KMS-11 (cell line): ENCODE results near the gene RNASE4.

Experiments
- H2AFZ ChIP-seq: fragments of 200-600 bp; sonication (generic); 2 replicates; pipeline ENCODE4 v1.6.1; 2016; ENCODE audit warnings: antibody characterized with exemption, mixed run types, low read depth
- H3K27ac ChIP-seq: fragments of 200-600 bp; sonication (generic); 2 replicates; pipeline ENCODE4 v1.6.1; 2016; ENCODE audit warnings: mild to moderate bottlenecking, mixed run types
- H3K27me3 ChIP-seq: fragments of 200-600 bp; sonication (generic); 2 replicates; pipeline ENCODE4 v1.6.1; 2017; ENCODE audit warnings: mild to moderate bottlenecking, low read depth, mixed run types, moderate library complexity; ENCODE audit not compliant: insufficient read depth
- H3K36me3 ChIP-seq: fragments of 200-600 bp; sonication (generic); 2 replicates; pipeline ENCODE4 v1.6.1; 2017; ENCODE audit warnings: mild to moderate bottlenecking, mixed run types; ENCODE audit not compliant: insufficient read depth
- H3K4me1 ChIP-seq: fragments of 200-600 bp; sonication (generic); 2 replicates; pipeline ENCODE4 v1.6.1; 2016; ENCODE audit warnings: mild to moderate bottlenecking, low read depth, mixed run types; ENCODE audit not compliant: poor library complexity, severe bottlenecking
- H3K4me2 ChIP-seq: fragments of 200-600 bp; sonication (generic); 2 replicates; pipeline ENCODE4 v1.7.0; 2016; ENCODE audit warnings: mild to moderate bottlenecking, mixed run types
- H3K4me3 ChIP-seq: fragments of 200-600 bp; sonication (generic); IDR thresholded peaks from 2 replicates; pipeline ENCODE4 v1.6.1; 2017; ENCODE audit warnings: low read depth, low read length, mixed read lengths; ENCODE audit not compliant: insufficient read depth
- H3K79me2 ChIP-seq: fragments of 200-600 bp; sonication (generic); 2 replicates; pipeline ENCODE4 v1.6.1; 2016; ENCODE audit warnings: low read depth, mixed run types; ENCODE audit not compliant: insufficient read depth
- H3K9ac ChIP-seq: fragments of 200-600 bp; sonication (generic); 2 replicates; pipeline ENCODE4 v1.6.1; 2016; ENCODE audit warnings: mild to moderate bottlenecking, mixed run types
- H4K20me1 ChIP-seq: fragments of 200-600 bp; sonication (generic); 2 replicates; pipeline ENCODE4 v1.6.1; 2016; ENCODE audit warnings: mild to moderate bottlenecking, mixed run types; ENCODE audit not compliant: insufficient read depth
- TF ChIP-seq, protein P1 (sequence below): fragments of 200-600 bp; sonication (generic); conservative IDR thresholded peaks from 2 replicates; pipeline ENCODE4 v1.6.1; 2017; ENCODE audit warnings: low read depth, mild to moderate bottlenecking, antibody characterized with exemption, low read length, moderate library complexity, mixed read lengths

RNASE4 gene

DNA sequence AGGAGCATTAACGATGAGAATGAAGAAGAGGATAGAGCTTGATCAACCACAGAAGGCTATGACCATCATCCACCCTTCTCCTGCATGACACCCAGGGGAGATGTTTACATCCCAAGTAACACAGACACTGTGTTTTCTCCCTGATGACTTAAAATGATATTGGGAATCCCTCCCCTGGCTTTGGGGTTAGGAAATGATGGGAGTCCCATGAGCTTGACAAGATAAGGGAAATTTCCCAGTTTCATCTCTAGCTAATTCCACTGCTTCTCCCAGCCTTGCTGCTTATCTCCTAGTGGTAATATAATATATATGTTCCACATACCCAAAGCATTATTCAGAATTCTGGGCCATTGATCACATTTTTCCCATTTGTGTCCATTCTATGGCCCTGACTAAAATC lies 38.9 kb upstream of the RNASE4 start:
- TF ChIP-seq, protein P1, sequence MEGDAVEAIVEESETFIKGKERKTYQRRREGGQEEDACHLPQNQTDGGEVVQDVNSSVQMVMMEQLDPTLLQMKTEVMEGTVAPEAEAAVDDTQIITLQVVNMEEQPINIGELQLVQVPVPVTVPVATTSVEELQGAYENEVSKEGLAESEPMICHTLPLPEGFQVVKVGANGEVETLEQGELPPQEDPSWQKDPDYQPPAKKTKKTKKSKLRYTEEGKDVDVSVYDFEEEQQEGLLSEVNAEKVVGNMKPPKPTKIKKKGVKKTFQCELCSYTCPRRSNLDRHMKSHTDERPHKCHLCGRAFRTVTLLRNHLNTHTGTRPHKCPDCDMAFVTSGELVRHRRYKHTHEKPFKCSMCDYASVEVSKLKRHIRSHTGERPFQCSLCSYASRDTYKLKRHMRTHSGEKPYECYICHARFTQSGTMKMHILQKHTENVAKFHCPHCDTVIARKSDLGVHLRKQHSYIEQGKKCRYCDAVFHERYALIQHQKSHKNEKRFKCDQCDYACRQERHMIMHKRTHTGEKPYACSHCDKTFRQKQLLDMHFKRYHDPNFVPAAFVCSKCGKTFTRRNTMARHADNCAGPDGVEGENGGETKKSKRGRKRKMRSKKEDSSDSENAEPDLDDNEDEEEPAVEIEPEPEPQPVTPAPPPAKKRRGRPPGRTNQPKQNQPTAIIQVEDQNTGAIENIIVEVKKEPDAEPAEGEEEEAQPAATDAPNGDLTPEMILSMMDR, result no peak
- no peak overlapping the region for H3K4me3 ChIP-seq
- no peak overlapping the region for H3K4me2 ChIP-seq
- H4K20me1 ChIP-seq, result no peaks in the 10 kb centered on the region
- H3K79me2 ChIP-seq, result no peaks in the 10 kb centered on the region
- H3K36me3 ChIP-seq, result no peaks in the 10 kb centered on the region
- H3K27me3 ChIP-seq, result no peaks in the 10 kb centered on the region
- no peak overlapping the region for H3K9ac ChIP-seq
- H3K27ac ChIP-seq, result no peak overlapping the region
- no peak overlapping the region for H2AFZ ChIP-seq
- no peaks in the 10 kb centered on the region for H3K4me1 ChIP-seq

DNA sequence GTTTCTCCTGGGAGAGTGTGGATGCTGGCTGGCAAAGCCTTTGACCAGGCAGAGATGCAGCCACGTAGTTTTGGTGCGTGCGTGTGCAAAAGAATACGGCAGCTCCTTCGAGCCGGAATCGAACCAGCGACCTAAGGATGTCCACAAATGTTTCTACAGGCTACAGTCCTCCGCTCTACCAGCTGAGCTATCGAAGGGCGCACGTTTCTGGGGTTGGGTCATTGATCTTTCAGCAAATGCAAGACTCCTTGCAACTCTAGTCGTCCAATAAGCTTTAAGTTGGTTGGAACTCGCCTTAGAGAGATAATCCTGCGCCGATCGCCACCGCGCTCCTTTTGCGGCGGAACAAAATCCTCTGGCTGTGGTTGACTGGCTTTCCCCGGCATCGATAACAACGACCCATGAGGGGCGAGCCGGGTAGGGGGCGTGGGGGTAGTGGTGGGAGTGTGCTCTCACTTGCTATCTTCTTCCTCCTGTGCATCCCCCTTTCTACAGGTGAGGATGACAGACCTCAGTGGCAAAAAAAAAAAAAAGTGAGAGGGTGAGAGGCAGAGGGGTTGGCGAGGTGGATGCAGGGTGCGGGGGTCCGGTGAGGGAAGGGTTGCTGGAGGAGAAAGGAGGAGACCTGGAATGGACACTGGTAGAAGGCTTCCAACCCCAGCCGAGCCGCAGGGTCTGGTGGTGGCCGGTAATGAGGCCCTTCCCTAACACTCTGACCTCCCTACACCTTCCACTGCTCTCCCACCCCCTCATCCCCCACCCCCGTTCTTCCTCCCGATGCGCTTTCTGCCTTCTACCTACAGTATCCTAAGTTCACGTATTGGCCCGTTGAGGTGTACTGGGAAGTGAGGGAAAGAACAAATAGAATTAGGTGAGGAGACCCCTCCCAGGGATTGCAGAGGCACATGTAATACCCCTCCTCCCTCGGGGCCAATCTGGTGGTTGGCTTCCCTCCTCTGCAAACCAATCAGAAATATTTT lies 31.1 kb upstream of the RNASE4 start:
- Histone ChIP-seq H2AFZ (no peak overlapping the region), H3K27me3 (no peaks in the 10 kb centered on the region), H3K27ac (no peak overlapping the region), H3K36me3 (no peaks in the 10 kb centered on the region), H3K4me1 (no peaks in the 10 kb centered on the region), H3K79me2 (no peaks in the 10 kb centered on the region), H4K20me1 (no peaks in the 10 kb centered on the region), H3K4me3 (no peak overlapping the region), H3K9ac (no peak overlapping the region), H3K4me2 (no peak overlapping the region)
- TF ChIP-seq, protein P1, result no peak

DNA sequence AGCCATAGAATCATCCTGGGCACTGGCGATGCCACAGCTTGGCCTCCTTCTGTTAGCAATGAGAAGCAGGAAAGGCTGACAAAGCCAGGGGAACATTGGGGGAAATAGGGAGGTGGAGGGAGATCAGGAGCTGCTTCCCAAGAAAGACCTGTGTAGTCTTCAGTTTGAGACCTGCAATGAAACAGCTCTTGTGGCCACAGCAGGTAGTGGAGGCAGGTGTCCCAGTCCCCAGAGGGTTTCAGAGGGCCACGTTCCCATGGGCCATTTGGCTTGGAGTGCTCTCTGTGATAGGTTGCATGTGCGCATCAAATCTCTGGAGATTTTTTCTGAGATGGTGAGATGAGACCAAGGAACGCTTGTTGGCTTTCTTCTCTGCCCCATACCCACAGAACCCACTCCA lies 28.5 kb upstream of the RNASE4 start:
- no peak overlapping the region for H3K4me2 ChIP-seq
- no peak overlapping the region for H3K27ac ChIP-seq
- no peaks in the 10 kb centered on the region for H3K36me3 ChIP-seq
- no peaks in the 10 kb centered on the region for H3K27me3 ChIP-seq
- no peaks in the 10 kb centered on the region for H3K4me1 ChIP-seq
- no peaks in the 10 kb centered on the region for H3K79me2 ChIP-seq
- no peak overlapping the region for H3K9ac ChIP-seq
- H2AFZ ChIP-seq, result no peak overlapping the region
- no peaks in the 10 kb centered on the region for H4K20me1 ChIP-seq
- TF ChIP-seq, protein P1, result no peak
- H3K4me3 ChIP-seq, result no peak overlapping the region

DNA sequence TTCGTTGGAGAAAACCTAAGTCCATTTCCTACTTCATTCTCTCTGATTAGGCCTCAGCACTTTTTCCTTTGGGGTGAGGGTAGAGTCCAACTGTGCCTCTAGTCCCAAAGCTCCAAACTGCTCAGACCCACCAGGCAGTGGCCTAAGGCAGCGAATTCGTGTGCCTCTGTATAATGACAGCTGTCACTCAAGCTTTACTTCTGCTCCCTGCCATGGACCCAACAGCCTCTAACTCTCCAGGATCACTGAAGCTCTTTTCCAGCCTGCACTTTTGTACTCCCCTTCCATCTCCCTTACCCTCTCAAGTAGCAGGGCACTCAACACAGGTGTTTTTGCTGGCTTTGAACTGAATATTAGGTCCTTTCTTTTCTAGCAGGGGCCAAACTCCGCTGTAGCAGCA lies 28.1 kb upstream of the RNASE4 start:
- H2AFZ ChIP-seq, result no peak overlapping the region
- no peaks in the 10 kb centered on the region for H3K79me2 ChIP-seq
- H3K9ac ChIP-seq, result no peak overlapping the region
- H3K4me3 ChIP-seq, result no peak overlapping the region
- no peaks in the 10 kb centered on the region for H3K36me3 ChIP-seq
- no peak overlapping the region for H3K27ac ChIP-seq
- no peaks in the 10 kb centered on the region for H3K4me1 ChIP-seq
- TF ChIP-seq, protein P1, result no peak
- no peak overlapping the region for H3K4me2 ChIP-seq
- no peaks in the 10 kb centered on the region for H4K20me1 ChIP-seq
- H3K27me3 ChIP-seq, result no peaks in the 10 kb centered on the region
